ENCODE results near the gene DRD5.

The DRD5 gene

DNA sequence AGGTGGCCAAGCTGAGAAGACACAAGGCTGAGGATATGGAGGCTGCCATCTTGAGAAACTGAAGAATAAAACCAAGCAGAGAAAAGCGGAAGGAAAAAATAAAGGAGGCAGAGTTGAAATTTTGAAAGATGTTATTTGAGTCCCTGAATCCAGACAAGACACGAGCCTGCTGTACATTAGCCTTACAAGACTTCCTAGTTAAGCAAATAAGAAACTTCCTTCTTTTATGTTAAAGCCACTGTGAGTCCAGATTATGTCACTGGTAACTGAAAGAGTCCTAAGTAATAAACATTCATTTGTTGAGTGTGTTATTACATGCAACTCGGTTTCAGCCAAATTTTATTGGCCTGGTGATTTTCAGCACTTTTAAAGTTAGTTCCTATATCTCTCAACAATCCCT is 30.4 kb downstream of the DRD5 start:
- peaks cover 6% of the 10 kb centered on the region for H3K27me3 Mint-ChIP-seq (ENCODE audit: low read depth, poor library complexity)
- H3K4me1 Mint-ChIP-seq: peaks cover 29% of the 10 kb centered on the region
- no peak for DNase-seq
- no peaks in the 10 kb centered on the region for H3K9me3 Mint-ChIP-seq
- H3K27ac Mint-ChIP-seq: no peak overlapping the region
- H3K36me3 Mint-ChIP-seq (ENCODE audit: low read depth): no peaks in the 10 kb centered on the region
- H3K4me3 Mint-ChIP-seq: no peak overlapping the region
- TF ChIP-seq, protein P1, sequence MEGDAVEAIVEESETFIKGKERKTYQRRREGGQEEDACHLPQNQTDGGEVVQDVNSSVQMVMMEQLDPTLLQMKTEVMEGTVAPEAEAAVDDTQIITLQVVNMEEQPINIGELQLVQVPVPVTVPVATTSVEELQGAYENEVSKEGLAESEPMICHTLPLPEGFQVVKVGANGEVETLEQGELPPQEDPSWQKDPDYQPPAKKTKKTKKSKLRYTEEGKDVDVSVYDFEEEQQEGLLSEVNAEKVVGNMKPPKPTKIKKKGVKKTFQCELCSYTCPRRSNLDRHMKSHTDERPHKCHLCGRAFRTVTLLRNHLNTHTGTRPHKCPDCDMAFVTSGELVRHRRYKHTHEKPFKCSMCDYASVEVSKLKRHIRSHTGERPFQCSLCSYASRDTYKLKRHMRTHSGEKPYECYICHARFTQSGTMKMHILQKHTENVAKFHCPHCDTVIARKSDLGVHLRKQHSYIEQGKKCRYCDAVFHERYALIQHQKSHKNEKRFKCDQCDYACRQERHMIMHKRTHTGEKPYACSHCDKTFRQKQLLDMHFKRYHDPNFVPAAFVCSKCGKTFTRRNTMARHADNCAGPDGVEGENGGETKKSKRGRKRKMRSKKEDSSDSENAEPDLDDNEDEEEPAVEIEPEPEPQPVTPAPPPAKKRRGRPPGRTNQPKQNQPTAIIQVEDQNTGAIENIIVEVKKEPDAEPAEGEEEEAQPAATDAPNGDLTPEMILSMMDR (IDR thresholded peaks at IDR 0.05): no peak

DNA sequence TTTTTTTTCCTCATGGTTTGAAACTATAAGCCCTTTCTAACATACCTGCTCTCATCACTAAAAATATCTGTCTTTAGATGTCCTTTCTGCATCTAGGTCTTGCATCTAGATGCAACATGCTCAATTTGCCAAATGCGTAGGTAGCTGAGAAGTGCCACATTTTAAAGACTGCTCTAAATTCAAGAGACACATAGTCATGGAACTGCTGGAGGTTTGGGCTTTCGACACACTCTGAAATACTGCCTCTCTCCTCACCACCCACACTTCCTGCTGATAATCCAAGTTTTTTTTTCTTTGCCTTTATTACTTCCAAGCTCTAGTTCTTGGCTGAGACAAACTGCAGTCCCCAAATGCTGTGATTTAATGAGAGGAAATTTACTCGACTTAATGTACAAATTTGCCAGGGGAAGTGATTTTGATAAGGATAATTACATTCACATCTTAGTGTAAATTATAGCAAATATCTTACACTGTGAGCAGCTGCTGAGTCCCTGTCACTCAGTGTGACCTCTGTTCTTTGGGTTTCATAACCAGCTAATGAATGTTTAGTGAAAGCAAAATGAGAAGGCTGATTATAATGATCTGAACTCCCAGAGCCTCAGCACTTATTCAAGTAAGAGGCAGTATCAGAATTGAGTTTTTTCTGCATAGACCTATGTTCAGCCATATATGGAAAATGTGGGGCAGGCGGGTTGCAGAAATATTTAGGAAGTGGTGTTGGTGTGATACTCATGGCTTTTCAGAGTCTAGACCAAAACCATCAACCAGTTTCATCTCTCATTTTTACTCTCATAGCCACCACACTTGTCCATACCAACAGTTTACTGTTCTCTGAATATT is 31.3 kb downstream of the DRD5 start:
- Mint-ChIP-seq H3K36me3 (ENCODE audit: low read depth) (no peaks in the 10 kb centered on the region), H3K27me3 (ENCODE audit: low read depth, poor library complexity) (peaks cover 8% of the 10 kb centered on the region), H3K27ac (no peak overlapping the region), H3K4me1 (peaks cover 24% of the 10 kb centered on the region), H3K9me3 (no peaks in the 10 kb centered on the region), H3K4me3 (no peak overlapping the region)
- TF ChIP-seq, protein P1 (IDR thresholded peaks at IDR 0.05): no peak
- no peak for DNase-seq

DNA sequence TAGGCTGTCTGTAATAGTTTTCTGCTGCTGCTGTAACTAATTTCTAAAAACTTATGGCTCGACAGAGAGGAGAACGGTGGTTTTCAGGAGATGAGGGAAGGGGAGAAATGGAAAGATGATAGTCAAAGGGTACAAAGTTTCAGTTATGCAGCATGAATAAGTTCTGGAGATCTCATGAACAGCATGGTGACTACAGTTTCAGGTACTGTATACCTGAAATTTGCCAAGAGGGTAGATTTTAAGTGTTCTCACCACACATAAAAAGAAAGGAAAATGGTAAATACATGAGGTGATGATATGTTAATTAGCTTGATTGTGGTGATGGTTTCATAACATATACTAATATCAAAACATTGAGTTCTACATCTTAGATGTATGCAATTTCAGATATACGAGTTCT is 34.9 kb downstream of the DRD5 start:
- TF ChIP-seq, protein P1 (IDR thresholded peaks at IDR 0.05): no peak
- H3K36me3 Mint-ChIP-seq (ENCODE audit: low read depth): no peaks in the 10 kb centered on the region
- H3K27me3 Mint-ChIP-seq (ENCODE audit: low read depth, poor library complexity): peaks cover 14% of the 10 kb centered on the region
- DNase-seq: no peak
- no peak overlapping the region for H3K27ac Mint-ChIP-seq
- H3K4me1 Mint-ChIP-seq: peaks cover 6% of the 10 kb centered on the region
- peaks cover 11% of the 10 kb centered on the region for H3K9me3 Mint-ChIP-seq
- no peak overlapping the region for H3K4me3 Mint-ChIP-seq

DNA sequence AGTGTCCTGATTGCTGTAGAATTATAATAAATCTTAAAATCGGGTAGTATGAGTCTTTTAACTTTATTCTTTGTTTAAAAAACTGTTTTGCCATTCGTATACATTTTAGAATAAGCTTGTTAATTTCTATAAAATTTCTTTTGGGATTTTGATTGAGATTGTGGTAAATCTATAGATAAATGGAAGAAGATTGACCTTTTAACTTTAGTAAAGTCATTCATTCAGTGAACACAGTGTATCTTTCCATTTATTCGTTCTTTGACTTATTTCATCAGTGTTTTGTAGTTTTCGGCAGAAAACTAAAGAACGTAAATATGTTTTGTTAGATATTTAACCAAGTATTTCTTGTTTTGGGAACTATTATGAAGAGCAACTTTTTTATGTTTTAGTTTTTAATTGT is 38.9 kb downstream of the DRD5 start:
- Mint-ChIP-seq H3K4me3 (no peak overlapping the region), H3K9me3 (peaks cover 11% of the 10 kb centered on the region), H3K36me3 (ENCODE audit: low read depth) (no peaks in the 10 kb centered on the region), H3K27ac (no peak overlapping the region), H3K4me1 (no peaks in the 10 kb centered on the region), H3K27me3 (ENCODE audit: low read depth, poor library complexity) (peaks cover 17% of the 10 kb centered on the region)
- TF ChIP-seq, protein P1 (IDR thresholded peaks at IDR 0.05): no peak
- DNase-seq: no peak

DNA sequence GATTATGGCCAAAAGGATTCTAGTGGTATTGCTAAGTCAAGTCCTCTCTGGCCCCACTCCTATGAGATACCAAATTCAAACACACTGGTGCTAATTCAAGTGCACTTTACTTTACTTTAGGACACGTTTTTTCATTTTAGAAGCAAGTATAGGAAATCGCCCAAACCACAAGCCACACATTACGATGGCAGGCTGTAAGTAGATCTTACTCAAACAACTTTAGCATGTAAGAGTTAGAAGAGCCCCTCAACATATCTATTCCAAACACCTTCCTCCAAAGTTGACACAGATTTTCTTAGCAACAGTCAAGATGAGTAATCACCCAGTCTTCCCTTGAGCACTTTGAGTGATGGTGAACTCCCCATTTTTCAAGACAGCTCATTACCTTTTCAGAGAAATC is 43.6 kb downstream of the DRD5 start:
- no peak overlapping the region for H3K4me3 Mint-ChIP-seq
- H3K9me3 Mint-ChIP-seq: no peaks in the 10 kb centered on the region
- peaks cover 18% of the 10 kb centered on the region for H3K27me3 Mint-ChIP-seq (ENCODE audit: low read depth, poor library complexity)
- H3K27ac Mint-ChIP-seq: no peak overlapping the region
- DNase-seq: no peak
- H3K36me3 Mint-ChIP-seq (ENCODE audit: low read depth): no peaks in the 10 kb centered on the region
- H3K4me1 Mint-ChIP-seq: no peaks in the 10 kb centered on the region
- TF ChIP-seq, protein P1 (IDR thresholded peaks at IDR 0.05): no peak

DNA sequence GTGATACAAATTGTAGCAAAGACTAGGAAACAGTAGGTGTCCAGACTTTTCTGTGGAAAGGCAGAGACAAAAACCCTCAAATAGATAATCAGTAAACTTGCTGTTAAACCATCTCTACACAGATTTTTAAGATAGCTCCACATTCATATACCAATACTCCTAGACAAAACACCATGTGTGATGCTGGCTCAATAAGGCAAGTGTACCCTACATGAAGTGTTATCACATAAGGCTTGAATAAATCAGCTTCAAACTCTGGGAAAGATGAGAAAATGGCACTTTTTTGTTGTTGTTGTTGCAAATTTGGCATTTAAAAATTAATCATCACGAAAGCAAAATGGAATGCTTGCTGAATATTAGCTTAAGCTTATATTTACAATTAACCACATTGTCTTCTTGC is 45.1 kb downstream of the DRD5 start:
- no peaks in the 10 kb centered on the region for H3K36me3 Mint-ChIP-seq (ENCODE audit: low read depth)
- TF ChIP-seq, protein P1 (IDR thresholded peaks at IDR 0.05): no peak
- H3K4me3 Mint-ChIP-seq: no peak overlapping the region
- H3K27ac Mint-ChIP-seq: no peak overlapping the region
- H3K27me3 Mint-ChIP-seq (ENCODE audit: low read depth, poor library complexity): peaks cover 17% of the 10 kb centered on the region
- peaks cover 4% of the 10 kb centered on the region for H3K4me1 Mint-ChIP-seq
- H3K9me3 Mint-ChIP-seq: no peaks in the 10 kb centered on the region
- no peak for DNase-seq
